Esophagus muscularis mucosa (tissue), 4 donors: ENCODE measurements around the gene CENPP. TPM values are rescaled to one million over a fixed set of nuclear protein-coding genes. Genes with fewer than 3 reads are reported as not detected.
A peak's percentile ranks its signal among the peaks of the same experiment; 100 is the strongest.

Experiments used
- DNase-seq: peaks from one replicate; pipeline ENCODE4 v3.0.0-alpha.2; 2017; ENCODE audit errors: extremely low spot score
- H3K27ac ChIP-seq, 4 donors: fragments of 200-600 bp; sonication (generic); replicated peaks in 1 of 4; 1 replicate in 3 of 4; 2 replicates in 1 of 4; pipeline ENCODE4 v1.5.1; 2016 to 2019; ENCODE audit warnings: mild to moderate bottlenecking in 1 of 4
- H3K27me3 ChIP-seq, 4 donors: fragments of 200-600 bp; sonication (generic); one replicate each; pipeline versions ENCODE4 v1.5.1 to v1.6.0; 2016 to 2019
- H3K36me3 ChIP-seq, 4 donors: fragments of 200-600 bp; sonication (generic); one replicate each; pipeline ENCODE4 v1.5.1; 2016 to 2019
- H3K4me1 ChIP-seq, 4 donors: fragments of 200-600 bp; sonication (generic); one replicate each; pipeline ENCODE4 v1.5.1; 2016 to 2019
- H3K4me3 ChIP-seq, 4 donors: fragments of 200-600 bp; sonication (generic); 1 replicate in 2 of 4; 2 replicates in 2 of 4; pipeline ENCODE4 v1.5.1; 2016 to 2019; ENCODE audit warnings: mild to moderate bottlenecking in 4 of 4, moderate library complexity in 1 of 4
- H3K9me3 ChIP-seq, 4 donors: fragments of 200-600 bp; sonication (generic); 1 replicate in 3 of 4; 2 replicates in 1 of 4; pipeline ENCODE4 v1.5.1; 2016 to 2019
- CTCF ChIP-seq, 3 experiments: fragments of 200-600 bp in 2 of 3; fragments of 450-650 bp in 1 of 3; sonication (generic) in 2 of 3; IDR thresholded peaks; one replicate each; pipeline ENCODE4 v1.5.1; 2017 to 2019; ENCODE audit warnings: antibody characterized with exemption in 3 of 3, mild to moderate bottlenecking in 2 of 3, moderate library complexity in 1 of 3
- EP300 ChIP-seq: sonication (generic); formaldehyde crosslinking; IDR thresholded peaks from one replicate; pipeline ENCODE4 v1.6.1; 2017; ENCODE audit warnings: antibody characterized with exemption
- POLR2A ChIP-seq: fragments of 450-650 bp; IDR thresholded peaks from one replicate; pipeline ENCODE4 v1.6.1; 2017; ENCODE audit warnings: antibody characterized with exemption, moderate library complexity, mild to moderate bottlenecking, low read depth
- POLR2AphosphoS5 ChIP-seq, 2 donors: sonication (generic); formaldehyde crosslinking; IDR thresholded peaks; one replicate each; pipeline ENCODE4 v1.6.1; 2017; ENCODE audit warnings: antibody characterized with exemption in 2 of 2
- WGBS: methylation state at CpG from one replicate; pipeline ENCODE4 v1.1.5; 2018; 5-methylcytosine and 5-hydroxymethylcytosine counted together
- intact Hi-C: fragments of 100-400 bp; cut with DNase I; formaldehyde crosslinking; loops from one replicate; pipeline ENCODE4 v1.15.1; 2023
- total RNA-seq, 4 donors: library from RNA; depleted of rRNA; stranded (reverse); fragments of >200 nt; gene quantifications; one replicate each; pipeline versions ENCODE4 v1.1.0 to v1.2.1, GENCODE V29; 2016

Gene CENPP
- total RNA-seq, 4 donors from 2014 or later, result 1.0 to 5.8 (median 2.0) TPM

- H3K36me3 ChIP-seq, result peaks cover 0 to 6% (median 0%) of the 10 kb centered on the region in 4 donors
- DNase-seq, result no peak
- H3K9me3 ChIP-seq, result no peaks in the 10 kb centered on the region
- no peak overlapping the region for H3K27ac ChIP-seq
- no peaks in the 10 kb centered on the region for H3K27me3 ChIP-seq
- peaks cover 7 to 19% (median 18%) of the 10 kb centered on the region in 4 donors for H3K4me1 ChIP-seq
- 100% methylated on average over 2 of the region's 2 CpGs for WGBS
- H3K4me3 ChIP-seq, result no peak overlapping the region
- TF ChIP-seq EP300 (no peak), POLR2AphosphoS5 (IDR thresholded peaks at IDR 0.05) (no peak), POLR2A (no peak), CTCF (IDR thresholded peaks at IDR 0.05) (no peak)
- intact Hi-C loops, result no loop called here
Measured at GRCh38 chr9:92468206-92468605, 142.5 kb downstream of the CENPP start.

GRCh38 chr9:92474587-92474986 is 148.8 kb downstream of the CENPP start:
- intact Hi-C loops, result no loop called here
- WGBS, result 93% methylated on average over 3 of the region's 3 CpGs
- Histone ChIP-seq H3K4me1 (peaks cover 0 to 20% (median 13%) of the 10 kb centered on the region in 4 donors), H3K36me3 (peaks cover 0 to 13% (median 0%) of the 10 kb centered on the region in 4 donors), H3K27me3 (no peaks in the 10 kb centered on the region), H3K27ac (no peak overlapping the region), H3K9me3 (no peaks in the 10 kb centered on the region), H3K4me3 (no peak overlapping the region)
- TF ChIP-seq CTCF (IDR thresholded peaks at IDR 0.05) (no peak), EP300 (no peak), POLR2AphosphoS5 (IDR thresholded peaks at IDR 0.05) (no peak), POLR2A (no peak)
- no peak for DNase-seq

GRCh38 chr9:92476962-92477361 is 151.2 kb downstream of the CENPP start:
- intact Hi-C loops, result no loop called here
- Histone ChIP-seq H3K9me3 (no peaks in the 10 kb centered on the region), H3K27me3 (no peaks in the 10 kb centered on the region), H3K4me1 (peaks cover 13 to 42% (median 35%) of the 10 kb centered on the region in 4 donors), H3K27ac (no peak overlapping the region), H3K4me3 (no peak overlapping the region), H3K36me3 (peaks cover 0 to 10% (median 0%) of the 10 kb centered on the region in 4 donors)
- TF ChIP-seq POLR2A, result no peak
- TF ChIP-seq CTCF (IDR thresholded peaks at IDR 0.05), result no peak
- no peak for TF ChIP-seq EP300
- TF ChIP-seq POLR2AphosphoS5 (IDR thresholded peaks at IDR 0.05), result no peak
- no peak for DNase-seq
- WGBS, result 100% methylated on average over 1 of the region's 1 CpG

- intact Hi-C loops, result no loop called here
- TF ChIP-seq CTCF (IDR thresholded peaks at IDR 0.05), result no peak
- no peak for TF ChIP-seq POLR2A
- no peak for TF ChIP-seq EP300
- TF ChIP-seq POLR2AphosphoS5 (IDR thresholded peaks at IDR 0.05), result no peak
- H3K4me1 ChIP-seq, result peaks cover 13 to 61% (median 52%) of the 10 kb centered on the region in 4 donors
- no peaks in the 10 kb centered on the region for H3K27me3 ChIP-seq
- peak overlapping the region in 2 of 4 donors; percentile 73 to 74 for H3K27ac ChIP-seq
- H3K4me3 ChIP-seq, result no peak overlapping the region
- no peaks in the 10 kb centered on the region for H3K9me3 ChIP-seq
- H3K36me3 ChIP-seq, result peaks cover 0 to 1% (median 0%) of the 10 kb centered on the region in 4 donors
- DNase-seq, result no peak
- WGBS, result 90% methylated on average over 7 of the region's 7 CpGs
Measured at GRCh38 chr9:92478783-92479182, 153.0 kb downstream of the CENPP start.

GRCh38 chr9:92479346-92479745 is 153.6 kb downstream of the CENPP start:
- H3K9me3 ChIP-seq, result no peaks in the 10 kb centered on the region
- no peaks in the 10 kb centered on the region for H3K27me3 ChIP-seq
- no peaks in the 10 kb centered on the region for H3K36me3 ChIP-seq
- TF ChIP-seq EP300 (no peak), CTCF (IDR thresholded peaks at IDR 0.05) (no peak), POLR2A (no peak), POLR2AphosphoS5 (IDR thresholded peaks at IDR 0.05) (no peak)
- no peak overlapping the region for H3K4me3 ChIP-seq
- H3K27ac ChIP-seq, result peak overlapping the region in 2 of 4 donors; percentile 73 to 74
- peaks cover 13 to 66% (median 58%) of the 10 kb centered on the region in 4 donors for H3K4me1 ChIP-seq
- DNase-seq, result no peak
- intact Hi-C loops, result no loop called here
